Calu3 (cell line): ENCODE results near the gene MS4A4A. TPM values are rescaled to one million over a fixed set of nuclear protein-coding genes. Genes with fewer than 3 reads are reported as not detected.

Experiments used
- BruUV-seq: library from RNA; stranded (reverse); fragments of 400-500 nt; replicated peaks from 2 replicates; lab custom pipeline; 2021; lab: Mats Ljungman, UMichigan
- CTCF ChIA-PET: fragments of 300-600 bp; sonication (Branson Sonifier 250); formaldehyde crosslinking; loops from one replicate; lab custom pipeline; 2022; ENCODE audit warnings: antibody characterized with exemption; lab: Charles Lee
- DNase-seq: peaks from one replicate; pipeline ENCODE4 v3.0.0; 2022
- H3K27ac Mint-ChIP-seq: one replicate; pipeline ENCODE4 v1.8.0; 2022; ENCODE audit warnings: mixed read lengths; ENCODE audit not compliant: unreplicated experiment
- H3K27me3 Mint-ChIP-seq: one replicate; pipeline ENCODE4 v1.8.0; 2022; ENCODE audit warnings: mixed read lengths; ENCODE audit not compliant: unreplicated experiment
- H3K36me3 Mint-ChIP-seq: one replicate; pipeline ENCODE4 v1.8.0; 2022; ENCODE audit warnings: mild to moderate bottlenecking, moderate library complexity, mixed read lengths; ENCODE audit not compliant: insufficient read depth, unreplicated experiment
- H3K4me1 Mint-ChIP-seq: one replicate; pipeline ENCODE4 v1.8.0; 2022; ENCODE audit warnings: mild to moderate bottlenecking, low read depth, mixed read lengths; ENCODE audit not compliant: unreplicated experiment
- H3K4me3 Mint-ChIP-seq: one replicate; pipeline ENCODE4 v1.8.0; 2022; ENCODE audit warnings: mild to moderate bottlenecking, low read depth, moderate library complexity, mixed read lengths; ENCODE audit not compliant: unreplicated experiment
- H3K9me3 Mint-ChIP-seq: one replicate; pipeline ENCODE4 v1.8.0; 2022; ENCODE audit warnings: low read depth, mixed read lengths; ENCODE audit not compliant: unreplicated experiment
- CTCF ChIP-seq: fragments of 200-600 bp; IDR thresholded peaks from one replicate; pipeline ENCODE4 v1.8.0; 2022; ENCODE audit warnings: antibody characterized with exemption; ENCODE audit not compliant: unreplicated experiment
- intact Hi-C: fragments of 100-400 bp; cut with micrococcal nuclease; formaldehyde crosslinking; loops from one replicate; pipeline ENCODE4 v1.10.0; 2022; ENCODE audit not compliant: unreplicated experiment
- total RNA-seq: library from RNA; stranded (reverse); gene quantifications from 2 replicates; pipeline ENCODE4 v1.2.3, GENCODE V29; 2022

Gene MS4A4A
- total RNA-seq, 1 experiment from 2014 or later = not detected

- intact Hi-C loops = no loop called here
- Mint-ChIP-seq H3K36me3 (no peaks in the 10 kb centered on the region), H3K9me3 (no peaks in the 10 kb centered on the region), H3K27ac (no peak overlapping the region), H3K4me3 (no peak overlapping the region), H3K27me3 (peaks cover 8% of the 10 kb centered on the region), H3K4me1 (no peaks in the 10 kb centered on the region)
- no TSS peak for BruUV-seq
- DNase-seq = no peak
- CTCF ChIA-PET = no interaction called here
- TF ChIP-seq CTCF = no peak
These were observed 38.7 kb upstream of the MS4A4A start for GRCh38 chr11:60241786-60242185.

GRCh38 chr11:60242740-60243239 is 37.7 kb upstream of the MS4A4A start, which contains the start of gene MS4A4E:
Gene MS4A4E, minus strand, starts transcription at chr11:60243137. Its CDS starts 13,082 bp downstream, at chr11:60230055.
- no TSS peak for BruUV-seq
- no peak for DNase-seq
- no peaks in the 10 kb centered on the region for H3K4me1 Mint-ChIP-seq
- CTCF ChIA-PET = no interaction called here
- no peak within 1 kb of the TSS for H3K4me3 Mint-ChIP-seq
- no peak within 1 kb of the TSS for H3K27ac Mint-ChIP-seq
- no peak for TF ChIP-seq CTCF
- no peaks in the 10 kb centered on the region for H3K36me3 Mint-ChIP-seq
- intact Hi-C loops = no loop called here
- no peaks in the 10 kb centered on the region for H3K9me3 Mint-ChIP-seq
- H3K27me3 Mint-ChIP-seq = peaks cover 8% of the 10 kb centered on the region

GRCh38 chr11:60251485-60252212 is 28.8 kb upstream of the MS4A4A start:
- TF ChIP-seq CTCF = peak; percentile 41
- intact Hi-C loops = loop anchor here (1.0 to 5.0 kb wide), 3 partner anchors 82 to 428 kb away; no protein-coding TSS in a partner anchor
- no peaks in the 10 kb centered on the region for H3K27me3 Mint-ChIP-seq
- H3K4me3 Mint-ChIP-seq = no peak overlapping the region
- H3K9me3 Mint-ChIP-seq = peaks cover 5% of the 10 kb centered on the region
- H3K4me1 Mint-ChIP-seq = peaks cover 12% of the 10 kb centered on the region
- peak overlapping the region; percentile 33 for H3K27ac Mint-ChIP-seq
- no TSS peak for BruUV-seq
- CTCF ChIA-PET = interaction anchor here (0.6 to 2.4 kb wide), 18 partner anchors 9 to 680 kb away, joined by 3 to 72 read pairs (median 4); partner anchors contain the start of gene STX3
- DNase-seq = peak; percentile 13
- no peaks in the 10 kb centered on the region for H3K36me3 Mint-ChIP-seq

- no peak overlapping the region for H3K4me3 Mint-ChIP-seq
- H3K4me1 Mint-ChIP-seq = peaks cover 12% of the 10 kb centered on the region
- no peak for DNase-seq
- peak overlapping the region; percentile 33 for H3K27ac Mint-ChIP-seq
- no peak for TF ChIP-seq CTCF
- BruUV-seq = no TSS peak
- H3K27me3 Mint-ChIP-seq = no peaks in the 10 kb centered on the region
- intact Hi-C loops = loop anchor here (5.0 kb wide), 1 partner anchor 125 kb away; no protein-coding TSS in a partner anchor
- peaks cover 5% of the 10 kb centered on the region for H3K9me3 Mint-ChIP-seq
- H3K36me3 Mint-ChIP-seq = no peaks in the 10 kb centered on the region
- CTCF ChIA-PET = interaction anchor here (1.0 to 2.4 kb wide), 4 partner anchors 12 to 125 kb away, joined by 3 to 72 read pairs (median 6); no protein-coding TSS in a partner anchor
These were observed 28.0 kb upstream of the MS4A4A start for GRCh38 chr11:60252213-60253108.
